ENCODE results near the gene PARD3.
"Not testable (repeated sequence)": the region's sequence is repeated elsewhere in the genome, so short reads cannot be mapped to it uniquely, and the experiment has no call there.

The PARD3 gene

DNA sequence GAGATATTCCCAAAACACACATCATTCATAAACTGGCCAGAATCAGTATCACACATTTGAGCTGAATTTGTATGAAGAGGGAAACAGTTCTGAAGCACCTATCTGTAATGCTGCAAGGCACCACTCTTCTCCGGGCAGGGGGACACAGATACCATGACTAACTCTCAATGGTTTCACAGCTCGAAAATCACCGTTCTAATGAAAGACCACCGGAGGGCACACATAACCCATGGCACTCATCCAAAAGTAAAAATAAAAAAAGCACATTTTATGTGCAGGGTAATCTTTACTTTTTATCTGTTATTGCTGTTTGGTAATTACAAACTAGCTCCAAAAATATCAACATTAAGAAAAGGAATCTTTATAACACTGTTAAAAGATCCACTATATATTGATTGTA, 137.5 kb downstream of the PARD3 start:
- DNase-seq: peak in 1 of 2 experiments; percentile 1

GRCh38 chr10:34677132-34677531, 138.0 kb downstream of the PARD3 start:
- DNase-seq: no peak

- no peak for DNase-seq
These were observed 140.9 kb downstream of the PARD3 start for GRCh38 chr10:34674176-34674575.

DNA sequence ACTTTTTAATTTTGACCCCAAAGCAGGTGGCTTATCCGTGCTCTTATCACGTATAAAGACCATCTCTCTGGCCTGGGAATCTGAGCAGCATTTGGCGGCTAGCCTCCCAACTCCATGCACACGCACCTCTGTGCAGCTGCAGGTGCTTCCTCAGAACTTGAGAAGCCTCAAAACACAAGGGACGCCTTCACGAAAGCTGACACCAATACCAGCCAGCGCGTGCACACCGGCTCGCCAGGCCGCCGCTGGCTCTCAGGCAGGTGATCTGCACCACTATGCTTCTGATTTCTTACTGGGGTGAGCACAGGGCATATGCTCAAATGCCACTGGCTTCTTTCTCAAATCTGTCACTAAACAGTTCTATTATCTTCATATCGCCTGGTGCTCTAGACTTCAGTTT, 145.0 kb downstream of the PARD3 start:
- DNase-seq: no peak

DNA sequence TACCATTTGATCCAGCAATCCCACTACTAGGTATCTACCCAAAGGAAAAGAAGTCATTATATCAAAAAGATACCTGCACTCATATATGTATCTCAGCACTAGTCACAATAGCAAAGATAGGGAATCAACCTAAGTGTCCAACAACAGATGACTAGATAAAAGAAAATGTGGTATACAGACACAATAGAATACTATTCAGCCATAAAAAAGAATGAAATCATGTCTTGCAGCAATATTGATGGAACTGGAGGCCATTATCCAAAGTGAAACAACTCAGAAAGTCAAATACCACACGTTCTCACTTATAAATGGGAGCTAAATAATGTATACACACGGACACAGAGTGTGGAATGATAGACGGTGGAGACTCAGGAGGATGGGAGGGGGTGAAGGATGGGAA, 146.0 kb downstream of the PARD3 start:
- DNase-seq: no peak

- no peak for DNase-seq
These were observed 147.9 kb downstream of the PARD3 start for GRCh38 chr10:34667177-34667576.

DNA sequence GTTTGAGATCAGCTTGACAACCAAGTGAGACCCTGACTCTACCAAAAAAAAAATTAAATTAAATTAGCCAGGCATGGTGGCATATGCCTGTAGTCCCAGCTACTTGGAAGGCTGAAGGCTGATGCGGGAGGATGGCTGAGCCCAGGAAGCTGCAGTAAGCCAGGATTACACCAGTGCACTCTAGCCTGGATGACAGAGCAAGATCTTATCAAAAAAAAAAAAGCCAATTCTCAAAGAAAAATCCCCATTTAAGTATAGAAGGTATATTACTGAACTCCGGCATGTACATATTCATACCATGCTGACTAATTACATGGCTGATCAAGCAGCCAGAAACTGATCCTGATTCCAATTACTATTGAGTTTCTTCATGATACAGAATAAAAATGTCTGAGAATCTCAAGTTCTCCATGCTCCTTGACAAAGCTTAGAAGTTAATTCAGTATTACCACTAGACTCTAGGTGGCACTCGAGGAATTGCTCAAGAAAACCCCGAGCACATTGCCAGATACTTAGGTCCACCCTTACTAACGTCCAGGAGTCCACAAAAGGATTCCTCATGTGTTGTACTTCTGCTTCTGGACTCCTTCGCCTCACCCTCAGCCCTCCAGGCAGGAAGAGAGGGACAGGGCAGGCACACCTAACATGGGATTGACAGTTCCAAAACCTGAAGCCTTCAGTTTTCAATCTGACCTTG, 148.9 kb downstream of the PARD3 start:
- DNase-seq: peak; percentile 18 to 52

DNA sequence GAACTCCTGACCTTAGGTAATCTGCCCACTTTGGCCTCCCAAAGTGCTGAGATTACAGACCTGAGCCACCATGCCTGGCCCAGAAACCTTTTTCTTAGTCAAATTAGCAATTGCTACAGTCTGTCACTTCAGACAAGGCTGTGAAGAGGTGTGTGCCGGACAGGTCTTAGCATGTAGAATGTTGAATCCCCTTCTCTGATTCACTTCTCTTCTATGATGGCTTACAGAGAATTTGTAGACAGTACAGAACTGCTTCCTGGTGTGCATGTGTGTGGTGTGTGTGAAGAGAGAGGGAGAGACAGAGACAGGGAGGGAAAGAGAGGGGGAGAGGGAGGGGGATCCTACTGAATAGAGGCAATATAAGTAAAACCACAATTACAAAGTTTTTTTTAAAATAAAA, 150.4 kb downstream of the PARD3 start:
- no peak for DNase-seq

GRCh38 chr10:34661580-34661979, 153.5 kb downstream of the PARD3 start:
- DNase-seq: no peak

DNA sequence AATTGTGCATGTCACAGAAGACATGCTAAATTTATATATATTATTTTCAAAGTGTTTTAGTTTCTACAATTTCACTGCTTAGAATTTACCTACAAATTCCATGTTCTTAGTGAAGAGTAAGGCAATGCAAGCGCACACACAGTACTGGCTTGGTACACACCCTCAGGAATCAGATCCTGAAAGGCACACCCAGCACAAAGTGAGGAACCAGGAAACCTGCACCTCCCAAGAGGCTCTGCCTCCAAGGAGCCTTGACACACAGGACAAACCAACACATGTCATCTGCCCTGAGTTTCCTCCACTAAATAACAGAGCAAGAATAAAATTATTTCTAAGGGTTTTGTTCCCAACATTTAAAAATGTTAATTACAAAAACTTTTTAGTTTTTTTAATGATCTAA, 156.2 kb downstream of the PARD3 start:
- DNase-seq: no peak

GRCh38 chr10:34656661-34657060, 158.4 kb downstream of the PARD3 start:
- no peak for DNase-seq

DNA sequence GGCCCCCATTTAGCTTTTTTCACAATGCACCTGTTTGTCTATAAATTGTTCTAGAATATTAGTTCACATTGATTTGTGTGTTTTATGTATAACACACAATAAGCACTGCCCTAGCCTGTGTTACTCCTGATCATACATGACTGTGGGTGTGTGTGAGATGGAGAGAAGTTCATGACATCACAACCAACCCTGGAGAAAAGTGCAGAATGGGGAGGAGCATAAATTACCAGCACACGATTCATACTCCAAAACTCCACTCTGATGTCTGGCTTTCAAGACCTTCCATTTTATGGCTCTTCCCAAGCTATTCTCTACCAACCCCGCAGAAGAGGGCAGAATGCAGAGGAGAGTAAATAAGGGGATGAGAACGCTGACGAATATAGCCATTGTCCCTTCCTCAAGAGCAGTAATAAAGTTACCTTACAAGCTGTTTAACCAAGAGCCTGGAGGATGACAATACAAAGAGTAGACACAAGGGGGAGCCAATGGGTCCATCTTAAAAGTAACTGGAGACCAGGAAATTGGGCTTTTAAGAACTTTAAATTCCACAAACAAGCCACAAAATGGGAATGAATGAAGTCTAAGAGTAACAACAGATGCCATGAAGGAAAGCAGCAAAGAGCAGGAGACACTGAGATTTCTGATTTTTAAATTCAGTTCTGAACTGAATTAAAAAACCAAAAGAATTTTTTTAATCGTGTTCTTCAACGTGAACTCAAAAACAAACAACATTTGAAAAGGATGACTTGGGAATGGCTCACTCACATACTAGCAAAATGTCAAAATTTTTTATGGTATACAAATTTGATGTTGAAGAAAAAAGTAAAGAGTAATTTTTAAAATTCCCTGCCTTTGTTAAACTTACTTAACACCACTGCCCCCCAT, 159.6 kb downstream of the PARD3 start:
- DNase-seq: peak in 1 of 2 experiments; percentile 39

DNA sequence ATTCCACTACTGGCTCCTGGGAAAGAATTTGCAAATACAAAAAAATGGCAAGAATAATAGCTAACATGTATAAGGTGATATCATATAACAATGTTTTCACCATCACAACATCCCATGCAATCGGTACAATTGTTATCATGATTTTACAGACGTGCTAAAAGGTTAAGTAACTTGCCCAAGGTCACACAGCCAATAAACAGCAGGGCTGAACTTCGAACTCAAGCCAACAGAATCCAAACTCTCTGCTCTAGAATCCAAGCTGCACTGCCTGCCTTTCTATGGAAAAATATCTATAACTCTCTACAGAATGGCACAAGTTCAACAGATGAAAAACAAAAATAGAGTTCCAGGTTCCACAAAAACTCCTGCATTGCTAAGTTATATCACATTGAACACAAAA, 160.9 kb downstream of the PARD3 start:
- no peak for DNase-seq

DNA sequence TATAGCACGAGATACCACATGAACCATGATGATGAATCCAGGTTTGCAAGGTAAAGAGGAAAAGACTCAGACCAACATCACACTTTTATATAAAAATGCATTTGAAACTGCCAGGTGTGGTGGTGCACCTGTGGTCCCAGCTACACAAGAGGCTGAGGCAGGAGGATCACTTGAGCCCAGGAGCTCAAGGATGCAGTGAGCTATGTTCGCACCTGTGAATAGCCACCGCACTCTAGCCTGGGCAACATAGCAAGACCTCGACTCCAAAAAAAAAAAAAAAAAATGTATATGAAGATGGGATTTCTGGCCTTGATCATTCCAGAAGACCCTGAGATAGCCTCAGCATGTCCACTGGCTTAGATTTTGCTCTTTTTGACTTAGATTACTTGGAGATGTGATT, 161.6 kb downstream of the PARD3 start:
- DNase-seq: no peak

DNA sequence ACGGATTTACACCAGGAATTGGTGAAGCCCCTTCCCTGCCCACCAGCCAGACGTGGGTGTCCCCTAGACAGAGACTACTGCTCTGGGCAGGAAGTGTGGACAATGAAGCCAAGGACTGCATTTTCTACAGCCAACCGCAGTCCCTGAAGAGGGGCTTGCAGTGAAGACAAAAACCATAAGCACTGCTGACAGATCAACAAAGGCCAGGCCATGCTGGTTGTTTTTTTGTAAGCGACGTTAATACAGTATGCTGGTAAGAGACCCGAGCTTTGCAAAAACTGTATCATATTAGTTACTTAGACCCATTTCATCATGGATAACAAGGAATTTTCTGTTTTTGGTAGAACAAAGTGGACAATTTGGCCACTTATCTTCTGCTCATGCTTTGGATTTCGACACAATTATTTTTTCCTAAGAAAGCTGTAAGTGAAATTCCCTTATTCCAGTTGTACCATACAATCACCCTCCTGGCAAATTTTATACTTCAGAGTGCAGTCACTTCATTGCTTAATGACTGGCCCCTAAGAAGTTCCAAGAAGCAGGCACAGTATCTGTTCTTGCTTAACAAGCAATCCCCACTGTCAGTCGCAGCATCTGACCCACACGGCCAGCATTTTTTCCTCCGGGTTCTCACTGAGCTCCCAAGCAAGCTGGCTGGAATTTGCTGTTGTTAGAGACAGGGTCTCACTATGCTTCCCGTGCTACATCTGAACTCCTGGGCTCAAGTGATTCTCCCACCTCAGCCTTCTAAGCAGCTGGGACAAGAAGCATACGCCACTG, 163.5 kb downstream of the PARD3 start:
- DNase-seq: no peak

- no peak for DNase-seq
These were observed 164.9 kb downstream of the PARD3 start for GRCh38 chr10:34650156-34650555.

DNA sequence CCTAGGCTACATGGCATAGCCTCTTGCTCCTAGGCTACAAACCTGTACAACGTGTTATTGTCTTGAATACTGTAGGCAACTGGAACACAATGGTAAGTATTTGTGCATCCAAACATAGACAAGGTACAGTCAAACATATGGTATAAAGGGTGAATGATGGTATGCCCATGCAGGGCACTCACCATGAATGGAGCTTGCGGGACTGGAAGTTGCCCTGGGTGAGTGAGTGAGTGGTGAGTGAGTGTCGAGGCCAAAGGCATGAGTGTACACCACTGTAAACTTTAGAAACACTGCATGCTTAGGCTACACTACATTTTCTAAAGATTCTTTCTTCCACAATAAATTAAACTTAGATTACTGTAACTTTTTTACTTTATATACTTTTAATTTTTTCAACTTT, 165.7 kb downstream of the PARD3 start:
- DNase-seq: no peak

DNA sequence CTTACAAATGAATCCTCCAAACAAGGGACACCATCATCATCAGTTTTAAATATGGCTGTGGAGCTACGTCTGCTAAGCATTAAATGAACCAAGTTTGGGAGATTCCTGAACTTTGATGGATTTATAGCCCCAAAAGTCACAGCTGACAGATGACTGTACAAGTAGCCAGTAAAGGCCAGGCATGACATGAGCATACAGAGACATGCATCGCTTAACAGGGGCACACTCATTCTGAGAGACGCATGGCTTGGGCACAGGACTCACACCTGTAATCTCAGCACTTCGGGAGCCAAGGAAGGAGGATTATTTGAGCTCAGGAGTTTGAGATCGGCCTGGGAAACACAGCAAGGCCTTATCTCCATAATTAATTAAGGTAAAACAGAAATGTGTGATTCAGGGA, 166.2 kb downstream of the PARD3 start:
- no peak for DNase-seq

DNA sequence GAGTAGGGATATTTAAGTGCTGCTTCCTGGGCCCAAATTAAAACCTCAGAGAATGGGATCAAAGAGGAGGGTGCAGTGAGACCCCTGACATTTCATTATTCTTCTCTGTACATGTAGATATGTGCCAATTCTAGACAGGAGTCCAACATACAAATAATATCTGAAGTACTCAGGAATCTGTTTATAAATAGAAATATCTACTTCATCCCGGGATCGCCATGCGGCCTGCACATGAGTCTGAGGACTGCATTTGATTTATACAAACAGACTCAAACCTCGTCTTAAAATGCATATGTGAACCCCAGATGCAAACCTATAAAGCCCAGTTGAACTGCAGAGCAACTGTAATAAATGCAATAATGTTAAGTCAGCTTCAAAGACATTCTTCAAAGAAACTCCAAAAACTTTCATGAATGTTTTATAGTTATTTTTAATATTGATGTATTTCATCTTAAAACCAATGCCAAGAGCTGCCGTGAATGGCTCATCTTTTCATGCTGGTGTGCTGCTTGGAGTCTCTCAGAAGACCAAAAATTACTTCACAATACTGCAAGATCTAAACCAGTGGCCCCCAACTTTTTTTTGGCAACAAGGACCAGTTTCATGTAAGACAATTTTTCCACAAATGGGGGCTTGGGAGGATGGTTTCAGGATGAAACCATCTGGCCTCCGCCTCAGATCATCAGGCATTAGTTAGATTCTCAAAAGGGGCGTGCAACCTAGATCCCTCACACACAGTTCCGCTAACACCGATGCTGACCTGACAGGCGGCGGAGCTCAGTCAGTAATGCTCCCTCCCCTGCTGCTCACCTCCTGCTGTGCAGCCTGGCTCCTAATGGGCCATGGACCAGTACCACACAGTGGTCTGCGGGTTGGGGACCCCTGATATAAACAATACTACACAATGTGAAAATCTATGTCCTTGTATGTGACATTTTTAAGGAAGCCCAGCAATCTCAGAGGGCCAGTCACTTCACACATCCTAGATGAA, 166.9 kb downstream of the PARD3 start:
- DNase-seq: peak in 1 of 2 experiments; percentile 3

- no peak for DNase-seq
These were observed 167.9 kb downstream of the PARD3 start for GRCh38 chr10:34647160-34647559.

- no peak for DNase-seq
These were observed 168.8 kb downstream of the PARD3 start for GRCh38 chr10:34646331-34646730.

DNA sequence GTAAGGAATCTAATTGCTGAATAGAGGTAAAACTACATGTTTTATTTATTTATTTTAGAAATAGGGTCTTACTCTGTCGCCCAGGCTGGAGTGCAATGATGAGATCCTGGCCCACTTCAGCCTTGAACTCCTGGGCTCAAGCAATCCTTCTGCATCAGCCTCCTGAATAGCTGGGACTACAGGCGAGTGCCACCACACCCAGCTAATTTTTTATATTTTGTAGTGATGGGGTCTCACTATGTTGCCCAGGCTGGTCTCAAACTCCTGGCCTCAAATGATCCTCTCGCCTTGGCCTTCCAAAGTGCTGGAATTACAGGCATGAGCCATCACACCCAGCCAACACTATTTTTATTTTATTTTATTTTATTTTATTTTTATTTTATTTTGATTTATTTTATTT, 170.3 kb downstream of the PARD3 start:
- DNase-seq: not testable (repeated sequence)
